CD14-positive monocyte (primary cell): ENCODE results near the gene DHFR. TPM values are rescaled to one million over a fixed set of nuclear protein-coding genes. Genes with fewer than 3 reads are reported as not detected.

Experiments
- DNase-seq, 3 donors: peaks; one replicate each; pipeline ENCODE4 v3.0.0-alpha.2; 2011 to 2022
- H2AFZ ChIP-seq: 2 replicates; pipeline ENCODE4 v1.6.0; 2012; ENCODE audit warnings: mild to moderate bottlenecking, low read depth, low read length, inconsistent platforms; ENCODE audit not compliant: insufficient read depth, poor library complexity, severe bottlenecking
- H3K27ac ChIP-seq, 2 donors: 1 replicate in 1 of 2; 2 replicates in 1 of 2; pipeline ENCODE4 v1.5.1; 2012 to 2013; ENCODE audit warnings: low read length in 2 of 2, control low read depth in 1 of 2, inconsistent platforms in 1 of 2, low read depth in 1 of 2, mild to moderate bottlenecking in 1 of 2
- H3K27me3 ChIP-seq, 2 donors: one replicate each; pipeline versions ENCODE4 v1.6.0 to v1.6.1; 2011 to 2013; ENCODE audit warnings: low read length in 2 of 2; ENCODE audit not compliant: control insufficient read depth in 2 of 2, insufficient read depth in 2 of 2
- H3K36me3 ChIP-seq, 2 donors: replicated peaks in 1 of 2; 1 replicate in 1 of 2; 2 replicates in 1 of 2; pipeline versions ENCODE4 v1.5.1 to v1.6.1; 2012 to 2013; ENCODE audit warnings: low read length in 2 of 2, control low read depth in 1 of 2, inconsistent platforms in 1 of 2, mild to moderate bottlenecking in 1 of 2; ENCODE audit not compliant: insufficient read depth in 2 of 2, control insufficient read depth in 1 of 2
- H3K4me1 ChIP-seq, 2 donors: 1 replicate in 1 of 2; 2 replicates in 1 of 2; pipeline versions ENCODE4 v1.5.1 to v1.6.1; 2012 to 2013; ENCODE audit warnings: low read length in 2 of 2, control low read depth in 1 of 2, inconsistent platforms in 1 of 2, mild to moderate bottlenecking in 1 of 2, moderate library complexity in 1 of 2; ENCODE audit not compliant: insufficient read depth in 2 of 2, control insufficient read depth in 1 of 2
- H3K4me2 ChIP-seq: replicated peaks from 2 replicates; pipeline ENCODE3; 2012; ENCODE audit warnings: low read length, moderate library complexity, mild to moderate bottlenecking; ENCODE audit not compliant: poor library complexity, severe bottlenecking; ENCODE audit errors: extremely low read depth
- H3K4me3 ChIP-seq, 3 experiments: fragments of 200-600 bp in 1 of 3; sonication (generic) in 1 of 3; replicated peaks in 1 of 3; 1 replicate in 2 of 3; 2 replicates in 1 of 3; pipeline ENCODE4 v1.5.1; 2011 to 2013; ENCODE audit warnings: low read length in 3 of 3, mild to moderate bottlenecking in 3 of 3, control low read depth in 2 of 3, low read depth in 2 of 3, inconsistent platforms in 1 of 3, moderate library complexity in 1 of 3
- H3K79me2 ChIP-seq: 2 replicates; pipeline ENCODE4 v1.6.0; 2012; ENCODE audit warnings: mild to moderate bottlenecking, control low read depth, inconsistent platforms, low read length, moderate library complexity; ENCODE audit not compliant: insufficient read depth
- H3K9ac ChIP-seq: 2 replicates; pipeline ENCODE4 v1.6.0; 2017; ENCODE audit warnings: low read length, mild to moderate bottlenecking; ENCODE audit not compliant: insufficient read depth, poor library complexity, severe bottlenecking
- H3K9me3 ChIP-seq, 2 donors: replicated peaks in 1 of 2; 1 replicate in 1 of 2; 2 replicates in 1 of 2; pipeline versions ENCODE4 v1.5.1 to v1.6.1; 2012 to 2013; ENCODE audit warnings: low read length in 2 of 2, control low read depth in 1 of 2; ENCODE audit not compliant: control insufficient read depth in 1 of 2, insufficient read depth in 1 of 2
- H4K20me1 ChIP-seq: 2 replicates; pipeline ENCODE4 v1.6.0; 2012; ENCODE audit warnings: mild to moderate bottlenecking, low read length, control low read depth, moderate library complexity; ENCODE audit not compliant: insufficient read depth
- H3K27ac Mint-ChIP-seq, 7 donors: one replicate each; pipeline ENCODE4 v1.8.0; 2020; ENCODE audit warnings: mild to moderate bottlenecking in 7 of 7, mixed read lengths in 7 of 7, moderate library complexity in 6 of 7, inconsistent platforms in 2 of 7
- H3K27me3 Mint-ChIP-seq, 3 donors: one replicate each; pipeline ENCODE4 v1.8.0; 2021 to 2022; ENCODE audit warnings: low read depth in 3 of 3, mild to moderate bottlenecking in 3 of 3, mixed read lengths in 3 of 3, moderate library complexity in 3 of 3, inconsistent platforms in 1 of 3
- H3K36me3 Mint-ChIP-seq, 2 donors: one replicate each; pipeline ENCODE4 v1.8.0; 2020; ENCODE audit warnings: mixed read lengths in 2 of 2, inconsistent platforms in 1 of 2, mild to moderate bottlenecking in 1 of 2
- H3K4me1 Mint-ChIP-seq: one replicate; pipeline ENCODE4 v1.8.0; 2020; ENCODE audit warnings: mild to moderate bottlenecking, mixed read lengths
- H3K4me3 Mint-ChIP-seq, 2 donors: one replicate each; pipeline ENCODE4 v1.8.0; 2020; ENCODE audit warnings: mild to moderate bottlenecking in 2 of 2, mixed read lengths in 2 of 2, moderate library complexity in 1 of 2
- H3K9me3 Mint-ChIP-seq, 7 donors: one replicate each; pipeline ENCODE4 v1.8.0; 2020 to 2022; ENCODE audit warnings: mixed read lengths in 7 of 7, mild to moderate bottlenecking in 6 of 7, moderate library complexity in 6 of 7, inconsistent platforms in 2 of 7
- CTCF ChIP-seq: fragments of 200-600 bp; IDR thresholded peaks from one replicate; pipeline ENCODE4 v1.8.0; 2022; ENCODE audit warnings: antibody characterized with exemption, mild to moderate bottlenecking
- WGBS: methylation state at CpG from one replicate; pipeline ENCODE4 v1.1.5; 2013; ENCODE audit warnings: missing lambda C conversion rate; ENCODE audit not compliant: insufficient coverage; 5-methylcytosine and 5-hydroxymethylcytosine counted together
- intact Hi-C, 2 donors: fragments of 100-400 bp; cut with micrococcal nuclease; formaldehyde crosslinking; loops; one replicate each; pipeline versions ENCODE4 v1.15.0 to v1.15.1; 2023
- polyA plus RNA-seq, 3 donors: library from polyadenylated mRNA; depleted of rRNA in 1 of 3; unstranded in 2 of 3; stranded (reverse) in 1 of 3; fragments of 300-500 nt in 2 of 3; fragments of >200 nt in 1 of 3; fragmentation: Illumina TruSeq in 2 of 3; gene quantifications; 1 replicate in 2 of 3; 2 replicates in 1 of 3; pipeline ENCODE4 v1.2.3, GENCODE V29; 2012 to 2021

The DHFR gene
- polyA plus RNA-seq, 3 donors, result 0.75 to 2.9 (median 1.1) TPM

GRCh38 chr5:80634193-80634592, 20.6 kb downstream of the DHFR start:
- Histone ChIP-seq H3K4me2 (no peak overlapping the region), H3K27ac (no peak overlapping the region), H2AFZ (no peak overlapping the region), H3K9me3 (peaks cover 0 to 3% of the 10 kb centered on the region in 2 donors), H3K4me3 (no peak overlapping the region), H3K79me2 (no peaks in the 10 kb centered on the region), H4K20me1 (no peaks in the 10 kb centered on the region), H3K36me3 (peaks cover 13 to 53% of the 10 kb centered on the region in 2 donors), H3K4me1 (peaks cover 10% of the 10 kb centered on the region in 2 donors), H3K27me3 (no peaks in the 10 kb centered on the region), H3K9ac (no peak overlapping the region)
- H3K27ac Mint-ChIP-seq, result no peak overlapping the region
- intact Hi-C loops, result no loop called here
- H3K4me3 Mint-ChIP-seq, result no peak overlapping the region
- peaks cover 41 to 67% of the 10 kb centered on the region in 2 donors for H3K36me3 Mint-ChIP-seq
- peaks cover 0 to 11% (median 3%) of the 10 kb centered on the region in 7 donors for H3K9me3 Mint-ChIP-seq
- DNase-seq, result no peak
- TF ChIP-seq CTCF, result no peak
- no peaks in the 10 kb centered on the region for H3K27me3 Mint-ChIP-seq
- H3K4me1 Mint-ChIP-seq, result peaks cover 10% of the 10 kb centered on the region

- H3K4me3 Mint-ChIP-seq, result no peak overlapping the region
- H3K9ac ChIP-seq, result no peak overlapping the region
- peaks cover 8 to 40% of the 10 kb centered on the region in 2 donors for H3K36me3 ChIP-seq
- H4K20me1 ChIP-seq, result no peaks in the 10 kb centered on the region
- peaks cover 0 to 11% (median 3%) of the 10 kb centered on the region in 7 donors for H3K9me3 Mint-ChIP-seq
- H3K4me1 Mint-ChIP-seq, result peaks cover 11% of the 10 kb centered on the region
- no peaks in the 10 kb centered on the region for H3K79me2 ChIP-seq
- no peak overlapping the region for H3K4me2 ChIP-seq
- peaks cover 30 to 57% of the 10 kb centered on the region in 2 donors for H3K36me3 Mint-ChIP-seq
- no peak overlapping the region for H3K27ac Mint-ChIP-seq
- H3K27ac ChIP-seq, result no peak overlapping the region
- WGBS, result no CpG with 5 or more reads among the region's 2 CpGs
- H2AFZ ChIP-seq, result no peak overlapping the region
- intact Hi-C loops, result no loop called here
- DNase-seq, result no peak
- peaks cover 10 to 15% of the 10 kb centered on the region in 2 donors for H3K4me1 ChIP-seq
- no peaks in the 10 kb centered on the region for H3K27me3 Mint-ChIP-seq
- H3K27me3 ChIP-seq, result no peaks in the 10 kb centered on the region
- no peak for TF ChIP-seq CTCF
- H3K9me3 ChIP-seq, result peaks cover 0 to 3% of the 10 kb centered on the region in 2 donors
- no peak overlapping the region for H3K4me3 ChIP-seq
Measured at GRCh38 chr5:80632700-80633099, 22.1 kb downstream of the DHFR start.
